Hepatocyte (in vitro differentiated cells): ENCODE results near the gene ZNF566. TPM values are rescaled to one million over a fixed set of nuclear protein-coding genes. Genes with fewer than 3 reads are reported as not detected.

ENCODE experiments used
- DNase-seq: peaks from one replicate; pipeline ENCODE4 v3.0.0-alpha.2; 2016; ENCODE audit warnings: low spot score
- H2AFZ ChIP-seq: fragments of 200-600 bp; sonication (generic); 2 replicates; pipeline ENCODE4 v1.6.0; 2016; ENCODE audit warnings: antibody characterized with exemption, mild to moderate bottlenecking
- H3K27ac ChIP-seq: fragments of 200-600 bp; sonication (generic); 2 replicates; pipeline ENCODE4 v1.5.1; 2016; ENCODE audit warnings: mild to moderate bottlenecking
- H3K27me3 ChIP-seq: fragments of 200-600 bp; sonication (generic); 2 replicates; pipeline ENCODE4 v1.6.1; 2016
- H3K36me3 ChIP-seq: fragments of 200-600 bp; sonication (generic); replicated peaks from 2 replicates; pipeline ENCODE4 v1.5.1; 2016; ENCODE audit warnings: low read depth; ENCODE audit not compliant: insufficient read depth
- H3K4me1 ChIP-seq: fragments of 200-600 bp; sonication (generic); 2 replicates; pipeline ENCODE4 v1.5.1; 2016; ENCODE audit warnings: mild to moderate bottlenecking, moderate library complexity; ENCODE audit not compliant: insufficient read depth
- H3K4me2 ChIP-seq: fragments of 200-600 bp; sonication (generic); 2 replicates; pipeline ENCODE4 v1.6.0; 2016
- H3K4me3 ChIP-seq: fragments of 200-600 bp; sonication (generic); 2 replicates; pipeline ENCODE4 v1.5.1; 2016; ENCODE audit warnings: mild to moderate bottlenecking
- H3K79me2 ChIP-seq: fragments of 200-600 bp; sonication (generic); 2 replicates; pipeline ENCODE4 v1.6.0; 2017; ENCODE audit warnings: mild to moderate bottlenecking
- H3K9me2 ChIP-seq: fragments of 200-600 bp; sonication (generic); replicated peaks from 2 replicates; pipeline ENCODE4 v1.6.0; 2017; ENCODE audit warnings: mild to moderate bottlenecking; ENCODE audit not compliant: insufficient read depth
- H3K9me3 ChIP-seq: fragments of 200-600 bp; sonication (generic); 2 replicates; pipeline ENCODE4 v1.5.1; 2016; ENCODE audit warnings: low read depth, mild to moderate bottlenecking
- H4K20me1 ChIP-seq: fragments of 200-600 bp; sonication (generic); 2 replicates; pipeline ENCODE4 v1.6.0; 2016; ENCODE audit warnings: mild to moderate bottlenecking; ENCODE audit not compliant: insufficient read depth, poor library complexity, severe bottlenecking
- CTCF ChIP-seq: fragments of 200-600 bp; sonication (generic); IDR thresholded peaks from 2 replicates; pipeline ENCODE4 v1.5.1; 2016; ENCODE audit warnings: antibody characterized with exemption, mild to moderate bottlenecking; ENCODE audit not compliant: poor library complexity
- EZH2 ChIP-seq: fragments of 200-600 bp; sonication (generic); IDR thresholded peaks from 2 replicates; pipeline ENCODE4 v1.6.1; 2016; ENCODE audit warnings: antibody characterized with exemption, mild to moderate bottlenecking, borderline replicate concordance
- EZH2phosphoT487 ChIP-seq: fragments of 200-600 bp; sonication (generic); IDR thresholded peaks from one replicate; pipeline ENCODE4 v1.6.1; 2018; ENCODE audit warnings: antibody characterized with exemption, mild to moderate bottlenecking, low read depth, moderate library complexity; ENCODE audit not compliant: unreplicated experiment, severe bottlenecking
- WGBS: methylation state at CpG from one replicate; pipeline ENCODE4 v1.1.6; 2016; ENCODE audit warnings: low lambda C conversion rate; ENCODE audit errors: missing lambda C conversion rate; 5-methylcytosine and 5-hydroxymethylcytosine counted together
- polyA plus RNA-seq: library from polyadenylated mRNA; unstranded; fragments of >200 nt; fragmentation: Nextera tagmentation; extraction: Ambion mirVana; gene quantifications from 2 replicates; pipeline ENCODE4 v1.2.1, GENCODE V29; 2016
- total RNA-seq: library from RNA; depleted of rRNA; stranded (reverse); fragments of >200 nt; gene quantifications from 2 replicates; pipeline ENCODE4 v1.2.3, GENCODE V29; 2014

The ZNF566 gene
- total and polyA plus RNA-seq, 2 experiments from 2014 or later: 4.0 to 12.7 TPM

GRCh38 chr19:36420961-36421748 lies 68.2 kb downstream of the ZNF566 start:
- no peaks in the 10 kb centered on the region for H3K9me2 ChIP-seq
- no peaks in the 10 kb centered on the region for H3K27me3 ChIP-seq
- DNase-seq: peak; percentile 20
- 60% methylated on average over 54 of the region's 61 CpGs for WGBS
- no peaks in the 10 kb centered on the region for H3K9me3 ChIP-seq
- H3K27ac ChIP-seq: no peak overlapping the region
- H3K79me2 ChIP-seq: peaks cover 19% of the 10 kb centered on the region
- H2AFZ ChIP-seq: peak overlapping the region; percentile 31
- peak overlapping the region; percentile 73 for H3K4me2 ChIP-seq
- peaks cover 9% of the 10 kb centered on the region for H3K4me1 ChIP-seq
- TF ChIP-seq CTCF (no peak), EZH2 (no peak), EZH2phosphoT487 (no peak)
- H3K4me3 ChIP-seq: no peak overlapping the region
- no peaks in the 10 kb centered on the region for H4K20me1 ChIP-seq
- no peaks in the 10 kb centered on the region for H3K36me3 ChIP-seq

- no peaks in the 10 kb centered on the region for H3K9me2 ChIP-seq
- H3K9me3 ChIP-seq: peaks cover 10% of the 10 kb centered on the region
- peaks cover 42% of the 10 kb centered on the region for H3K79me2 ChIP-seq
- no peaks in the 10 kb centered on the region for H3K36me3 ChIP-seq
- peak; percentile 92 for DNase-seq
- peaks cover 9% of the 10 kb centered on the region for H3K4me1 ChIP-seq
- TF ChIP-seq EZH2phosphoT487 (no peak), CTCF (no peak), EZH2 (no peak)
- H3K4me2 ChIP-seq: peak within 1 kb of the TSS; percentile 86
- peak within 1 kb of the TSS; percentile 100 for H2AFZ ChIP-seq
- no peaks in the 10 kb centered on the region for H4K20me1 ChIP-seq
- WGBS: under 1% methylated on average over 61 of the region's 70 CpGs
- H3K27me3 ChIP-seq: no peaks in the 10 kb centered on the region
- peak within 1 kb of the TSS; percentile 98 for H3K27ac ChIP-seq
- peak within 1 kb of the TSS; percentile 80 for H3K4me3 ChIP-seq
Observed at GRCh38 chr19:36418287-36419001, 70.9 kb downstream of the ZNF566 start, which contains the start of gene ZFP82. Gene ZFP82, minus strand, starts transcription at chr19:36418644. Its CDS starts 8,855 bp downstream, at chr19:36409789.

- peak overlapping the region; percentile 100 for H2AFZ ChIP-seq
- peak overlapping the region; percentile 98 for H3K27ac ChIP-seq
- WGBS: 15% methylated on average over 25 of the region's 25 CpGs
- peak overlapping the region; percentile 86 for H3K4me2 ChIP-seq
- peaks cover 10% of the 10 kb centered on the region for H3K9me3 ChIP-seq
- peak overlapping the region; percentile 80 for H3K4me3 ChIP-seq
- H3K36me3 ChIP-seq: no peaks in the 10 kb centered on the region
- H4K20me1 ChIP-seq: no peaks in the 10 kb centered on the region
- H3K27me3 ChIP-seq: no peaks in the 10 kb centered on the region
- peak; percentile 3 for DNase-seq
- peaks cover 9% of the 10 kb centered on the region for H3K4me1 ChIP-seq
- H3K9me2 ChIP-seq: no peaks in the 10 kb centered on the region
- H3K79me2 ChIP-seq: peaks cover 46% of the 10 kb centered on the region
- TF ChIP-seq EZH2phosphoT487 (no peak), CTCF (no peak), EZH2 (no peak)
Observed at GRCh38 chr19:36417752-36418286, 71.5 kb downstream of the ZNF566 start.
